Memory B cell (primary cell): ENCODE measurements around the gene HS3ST4.

Experiments used
- ATAC-seq: fragments of 150-1000 bp; cut with Tn5 transposase; 2 replicates; pipeline ENCODE4 v1.10.0; 2021; ENCODE audit warnings: low read depth, mild to moderate bottlenecking, moderate library complexity
- DNase-seq, 2 donors: peaks; one replicate each; pipeline ENCODE4 v3.0.0; 2022; ENCODE audit warnings: low spot score in 2 of 2
- H3K27ac Mint-ChIP-seq: one replicate; pipeline ENCODE4 v1.8.0; 2022; ENCODE audit warnings: mild to moderate bottlenecking, moderate library complexity, mixed read lengths
- H3K27me3 Mint-ChIP-seq: one replicate; pipeline ENCODE4 v1.8.0; 2022; ENCODE audit warnings: mixed read lengths
- H3K36me3 Mint-ChIP-seq: one replicate; pipeline ENCODE4 v1.8.0; 2022; ENCODE audit warnings: mild to moderate bottlenecking, mixed read lengths
- H3K4me1 Mint-ChIP-seq: one replicate; pipeline ENCODE4 v1.8.0; 2022; ENCODE audit warnings: mixed read lengths
- H3K4me3 Mint-ChIP-seq: one replicate; pipeline ENCODE4 v1.8.0; 2022; ENCODE audit warnings: mild to moderate bottlenecking, moderate library complexity, mixed read lengths
- H3K9me3 Mint-ChIP-seq: one replicate; pipeline ENCODE4 v1.8.0; 2022; ENCODE audit warnings: mixed read lengths

Gene HS3ST4

GRCh38 chr16:25912321-25912720, 220.6 kb downstream of the HS3ST4 start:
- Mint-ChIP-seq H3K27ac (no peak overlapping the region), H3K4me3 (no peak overlapping the region), H3K9me3 (no peaks in the 10 kb centered on the region), H3K4me1 (no peaks in the 10 kb centered on the region), H3K27me3 (no peaks in the 10 kb centered on the region), H3K36me3 (no peaks in the 10 kb centered on the region)
- no peak for DNase-seq
- no peak for ATAC-seq

GRCh38 chr16:25914357-25914962, 222.7 kb downstream of the HS3ST4 start:
- Mint-ChIP-seq H3K36me3 (no peaks in the 10 kb centered on the region), H3K27ac (no peak overlapping the region), H3K4me1 (no peaks in the 10 kb centered on the region), H3K4me3 (no peak overlapping the region), H3K9me3 (peaks cover 2% of the 10 kb centered on the region), H3K27me3 (peaks cover 1% of the 10 kb centered on the region)
- ATAC-seq (no peak), DNase-seq (no peak)

- Mint-ChIP-seq H3K4me3 (no peak overlapping the region), H3K9me3 (peaks cover 4% of the 10 kb centered on the region), H3K36me3 (no peaks in the 10 kb centered on the region), H3K4me1 (no peaks in the 10 kb centered on the region), H3K27ac (no peak overlapping the region), H3K27me3 (peaks cover 1% of the 10 kb centered on the region)
- ATAC-seq: no peak
- DNase-seq: no peak
Measured at GRCh38 chr16:25916037-25916436, 224.3 kb downstream of the HS3ST4 start.

- no peak overlapping the region for H3K27ac Mint-ChIP-seq
- H3K27me3 Mint-ChIP-seq: peaks cover 3% of the 10 kb centered on the region
- H3K9me3 Mint-ChIP-seq: peaks cover 4% of the 10 kb centered on the region
- H3K4me1 Mint-ChIP-seq: no peaks in the 10 kb centered on the region
- no peaks in the 10 kb centered on the region for H3K36me3 Mint-ChIP-seq
- ATAC-seq: no peak
- H3K4me3 Mint-ChIP-seq: no peak overlapping the region
- no peak for DNase-seq
Measured at GRCh38 chr16:25922438-25922837, 230.7 kb downstream of the HS3ST4 start.

GRCh38 chr16:25925421-25925820, 233.7 kb downstream of the HS3ST4 start:
- DNase-seq: no peak

GRCh38 chr16:25931473-25932035, 239.8 kb downstream of the HS3ST4 start:
- DNase-seq (no peak), ATAC-seq (no peak)
- Mint-ChIP-seq H3K4me3 (no peak overlapping the region), H3K27ac (no peak overlapping the region), H3K4me1 (no peaks in the 10 kb centered on the region), H3K36me3 (no peaks in the 10 kb centered on the region), H3K9me3 (peaks cover 8% of the 10 kb centered on the region), H3K27me3 (peaks cover 2% of the 10 kb centered on the region)

More at GRCh38 chr16:25925421-25925820, 233.7 kb downstream of the HS3ST4 start:
- H3K27ac Mint-ChIP-seq: no peak overlapping the region
- H3K4me3 Mint-ChIP-seq: no peak overlapping the region
- ATAC-seq: no peak
- H3K27me3 Mint-ChIP-seq: peaks cover 2% of the 10 kb centered on the region
- no peaks in the 10 kb centered on the region for H3K4me1 Mint-ChIP-seq
- H3K36me3 Mint-ChIP-seq: no peaks in the 10 kb centered on the region
- peaks cover 7% of the 10 kb centered on the region for H3K9me3 Mint-ChIP-seq

GRCh38 chr16:25941800-25942499, 250.2 kb downstream of the HS3ST4 start:
- Mint-ChIP-seq H3K27me3 (no peaks in the 10 kb centered on the region), H3K27ac (no peak overlapping the region), H3K4me1 (no peaks in the 10 kb centered on the region), H3K4me3 (no peak overlapping the region), H3K36me3 (no peaks in the 10 kb centered on the region), H3K9me3 (peaks cover 8% of the 10 kb centered on the region)
- ATAC-seq (no peak), DNase-seq (no peak)

- ATAC-seq (no peak), DNase-seq (no peak)
- Mint-ChIP-seq H3K27ac (no peak overlapping the region), H3K4me3 (no peak overlapping the region), H3K4me1 (no peaks in the 10 kb centered on the region), H3K9me3 (peaks cover 8% of the 10 kb centered on the region), H3K36me3 (no peaks in the 10 kb centered on the region), H3K27me3 (peaks cover 1% of the 10 kb centered on the region)
Measured at GRCh38 chr16:25950586-25951281, 259.0 kb downstream of the HS3ST4 start.

GRCh38 chr16:25951999-25952398, 260.2 kb downstream of the HS3ST4 start:
- no peaks in the 10 kb centered on the region for H3K36me3 Mint-ChIP-seq

GRCh38 chr16:25952983-25953382, 261.2 kb downstream of the HS3ST4 start:
- H3K27me3 Mint-ChIP-seq: no peaks in the 10 kb centered on the region
- ATAC-seq: no peak
- no peak for DNase-seq
- H3K27ac Mint-ChIP-seq: no peak overlapping the region
- H3K4me1 Mint-ChIP-seq: no peaks in the 10 kb centered on the region
- no peaks in the 10 kb centered on the region for H3K36me3 Mint-ChIP-seq
- peaks cover 2% of the 10 kb centered on the region for H3K9me3 Mint-ChIP-seq
- no peak overlapping the region for H3K4me3 Mint-ChIP-seq

More at GRCh38 chr16:25951999-25952398, 260.2 kb downstream of the HS3ST4 start:
- Mint-ChIP-seq H3K9me3 (peaks cover 6% of the 10 kb centered on the region), H3K27ac (no peak overlapping the region), H3K4me3 (no peak overlapping the region), H3K27me3 (peaks cover 1% of the 10 kb centered on the region), H3K4me1 (no peaks in the 10 kb centered on the region)
- ATAC-seq: no peak
- DNase-seq: no peak

GRCh38 chr16:25957707-25958106, 265.9 kb downstream of the HS3ST4 start:
- no peaks in the 10 kb centered on the region for H3K27me3 Mint-ChIP-seq
- H3K27ac Mint-ChIP-seq: no peak overlapping the region
- peaks cover 2% of the 10 kb centered on the region for H3K9me3 Mint-ChIP-seq
- H3K36me3 Mint-ChIP-seq: no peaks in the 10 kb centered on the region
- no peak overlapping the region for H3K4me3 Mint-ChIP-seq
- H3K4me1 Mint-ChIP-seq: no peaks in the 10 kb centered on the region
- no peak for ATAC-seq
- DNase-seq: no peak

- Mint-ChIP-seq H3K27ac (no peak overlapping the region), H3K9me3 (peaks cover 1% of the 10 kb centered on the region)
- ATAC-seq: no peak
Measured at GRCh38 chr16:25959221-25959620, 267.5 kb downstream of the HS3ST4 start.

GRCh38 chr16:25966172-25967097, 274.7 kb downstream of the HS3ST4 start:
- Mint-ChIP-seq H3K27ac (no peak overlapping the region), H3K4me3 (no peak overlapping the region), H3K36me3 (no peaks in the 10 kb centered on the region), H3K27me3 (no peaks in the 10 kb centered on the region), H3K4me1 (no peaks in the 10 kb centered on the region), H3K9me3 (peaks cover 3% of the 10 kb centered on the region)
- DNase-seq (no peak), ATAC-seq (no peak)

More at GRCh38 chr16:25959221-25959620, 267.5 kb downstream of the HS3ST4 start:
- no peak for DNase-seq
- Mint-ChIP-seq H3K36me3 (no peaks in the 10 kb centered on the region), H3K4me3 (no peak overlapping the region), H3K4me1 (no peaks in the 10 kb centered on the region), H3K27me3 (no peaks in the 10 kb centered on the region)
